Stimulated activated CD4-positive, alpha-beta T cell treated with anti-CD3 and anti-CD28 coated beads, Interleukin-2, amount 100 ng/mL, for 4 hours (primary cell): Measurements from ENCODE around the gene FBXL4.

ENCODE experiments used
- DNase-seq: peaks from one replicate; pipeline ENCODE4 v3.0.0-alpha.2; 2020; ENCODE audit warnings: low read depth

FBXL4 gene

DNA sequence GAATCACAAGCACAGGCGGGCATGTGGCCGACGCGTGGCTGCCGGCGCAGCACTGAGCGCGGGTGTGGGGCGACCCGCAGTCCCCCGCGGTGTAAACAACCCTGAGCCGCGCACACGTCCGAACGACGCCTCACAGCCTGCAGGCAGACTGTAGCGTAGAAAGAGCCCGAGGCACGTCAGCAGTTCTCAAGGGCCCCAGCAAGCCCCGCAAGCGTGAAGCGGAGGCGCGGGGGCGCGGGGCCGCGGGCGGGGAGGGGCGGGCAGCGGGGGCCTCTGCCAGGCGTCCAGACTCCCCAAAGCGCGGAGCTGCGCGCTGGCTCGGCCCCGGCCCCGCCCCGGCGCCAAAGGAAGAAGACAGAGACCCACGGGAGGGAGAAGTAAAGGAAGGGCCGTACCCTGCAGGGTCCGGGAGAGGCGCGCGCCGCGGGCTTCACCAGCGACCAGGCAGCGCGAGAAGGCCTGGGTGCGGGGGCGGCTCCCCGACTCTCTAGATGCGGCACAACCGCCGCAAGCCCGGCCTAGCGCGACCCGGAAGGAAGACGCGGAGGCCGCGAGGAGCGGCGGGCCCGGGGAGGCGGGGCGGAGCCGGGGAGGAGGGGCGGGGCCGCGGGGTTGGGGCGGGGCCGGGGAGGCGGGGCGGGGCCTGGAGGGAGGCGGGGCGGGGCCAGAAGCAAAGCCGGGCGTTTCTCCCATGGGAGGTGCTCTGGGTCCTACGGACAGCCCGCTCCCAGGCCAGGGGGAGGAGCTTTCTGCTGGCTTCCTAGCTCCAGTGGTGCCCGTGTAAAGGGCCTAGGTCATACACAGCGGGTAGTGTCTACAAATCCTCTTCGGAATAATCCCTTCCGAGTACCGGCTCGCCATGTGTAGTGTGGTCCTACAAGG lies at the start of gene FBXL4:
FBXL4 (minus strand) TSS at position 536 of the 882 bp plus-strand sequence. CDS start 20,958 bp downstream, outside the sequence.
- DNase-seq, result peak; percentile 76

DNA sequence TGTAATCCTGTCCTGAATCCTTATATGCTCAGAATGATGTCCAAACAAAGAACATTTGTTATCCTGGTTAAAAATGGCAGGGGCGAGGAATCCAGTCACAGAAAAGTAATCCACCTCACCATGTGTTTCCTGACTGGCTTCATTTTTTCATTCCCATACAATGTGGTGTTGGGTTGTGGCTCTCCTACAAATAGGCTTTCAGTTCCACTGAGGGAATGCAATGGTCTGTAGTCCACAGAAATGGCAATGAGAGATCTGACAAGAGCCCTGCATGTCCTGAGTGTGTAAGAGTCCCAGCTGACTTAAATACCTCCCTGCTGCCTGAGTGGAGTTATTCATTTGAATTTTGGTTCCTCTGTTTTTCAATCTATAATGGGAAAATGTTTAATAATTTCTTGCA lies 47.4 kb upstream of the FBXL4 start:
- no peak for DNase-seq

DNA sequence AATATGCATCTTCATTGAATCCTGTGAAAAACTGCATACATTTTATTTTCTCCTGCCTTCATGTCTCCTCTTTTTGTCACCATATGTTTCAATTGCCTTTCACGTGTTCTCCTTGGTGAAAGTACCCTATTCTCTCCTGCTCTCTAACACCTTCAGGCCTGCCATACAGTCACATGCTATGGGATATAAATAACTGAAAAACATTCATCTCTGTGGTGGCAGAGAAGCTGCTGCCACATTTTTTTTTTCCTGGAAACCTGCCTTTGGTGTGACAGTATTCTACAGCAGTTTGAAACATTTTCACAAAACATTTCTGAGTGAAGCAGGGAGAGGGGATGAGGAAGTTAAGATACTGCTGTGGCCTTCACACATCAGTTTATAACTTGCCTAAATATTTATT lies 44.8 kb upstream of the FBXL4 start:
- no peak for DNase-seq

DNA sequence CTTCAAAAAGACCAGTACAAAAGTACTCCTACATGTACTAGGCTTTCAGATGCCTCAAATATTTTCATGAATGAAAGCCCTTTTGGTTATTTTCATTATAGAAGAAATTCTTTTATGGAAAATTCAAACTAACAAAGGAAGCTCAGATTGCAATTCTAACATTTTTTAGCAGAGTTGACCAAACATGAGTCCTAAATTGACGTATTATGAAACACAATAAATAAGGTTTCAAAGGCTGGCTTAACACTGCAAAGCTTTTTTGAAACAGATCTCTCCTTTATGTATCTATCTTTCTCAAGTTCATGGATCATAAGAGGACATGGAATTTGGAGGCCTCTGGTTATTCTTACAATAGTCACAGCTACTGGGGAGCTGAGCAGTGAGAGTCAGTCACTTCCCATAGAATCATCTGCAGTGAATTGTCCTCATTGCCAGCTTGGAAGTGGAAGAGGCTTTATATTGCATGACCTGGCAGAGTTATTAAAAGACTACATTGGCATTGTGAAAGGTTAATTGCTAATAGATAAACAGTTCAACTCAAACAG lies 38.4 kb upstream of the FBXL4 start:
- DNase-seq, result no peak

DNA sequence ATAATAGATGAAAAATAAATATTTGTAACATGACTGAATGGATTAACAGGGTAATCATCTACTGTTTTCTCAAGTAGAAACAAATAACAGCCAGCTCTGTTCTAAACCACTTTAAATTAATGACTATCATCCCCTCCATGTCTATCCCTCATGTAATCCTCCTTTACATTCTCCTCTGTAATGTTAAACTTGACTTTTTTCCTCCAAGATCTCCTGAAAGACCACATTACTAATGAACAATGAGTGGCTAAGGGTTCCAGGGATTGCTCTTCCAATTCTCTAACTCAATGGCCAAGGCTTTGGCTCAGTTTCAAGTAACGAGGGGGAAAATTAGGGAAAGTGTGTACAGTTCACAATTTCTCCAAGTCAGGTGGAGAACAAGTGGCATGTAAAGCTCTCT lies 37.6 kb upstream of the FBXL4 start:
- no peak for DNase-seq

DNA sequence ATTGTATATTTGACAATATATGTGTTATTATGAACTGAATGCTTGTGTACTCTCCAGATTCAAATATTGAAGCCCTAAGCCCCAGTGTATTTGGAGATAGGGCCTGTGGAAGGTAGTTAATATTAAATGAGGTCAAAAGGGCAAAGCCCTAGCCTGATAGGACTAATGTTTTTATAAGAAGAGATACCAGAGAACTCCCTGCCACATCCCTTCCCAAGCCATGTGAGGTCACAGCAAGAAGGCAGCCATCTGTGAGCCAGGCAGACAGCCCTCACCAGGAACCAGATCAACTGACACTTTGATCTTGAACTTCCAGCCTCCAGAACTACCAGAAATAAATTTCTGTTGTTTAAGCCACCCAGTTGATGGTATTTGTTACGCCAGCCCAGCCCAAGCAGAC lies 36.4 kb upstream of the FBXL4 start:
- DNase-seq, result no peak

DNA sequence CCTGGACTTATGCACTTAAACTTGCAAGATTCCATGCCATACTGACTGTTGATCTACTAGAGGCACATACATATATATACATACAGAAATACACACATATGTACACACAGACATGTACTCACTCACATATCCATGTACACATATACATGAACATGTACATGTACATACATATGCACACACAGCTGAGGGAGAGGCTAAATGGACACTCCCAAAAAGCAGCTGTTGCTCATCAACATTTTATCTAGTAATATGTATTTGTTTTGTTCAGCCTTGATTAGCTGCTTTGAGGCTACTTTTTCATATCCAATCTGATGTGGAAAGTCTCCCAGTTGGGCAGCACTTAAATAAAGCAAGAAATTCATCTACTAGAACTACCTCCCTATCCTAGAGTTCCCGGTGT lies 33.7 kb upstream of the FBXL4 start:
- DNase-seq, result no peak

DNA sequence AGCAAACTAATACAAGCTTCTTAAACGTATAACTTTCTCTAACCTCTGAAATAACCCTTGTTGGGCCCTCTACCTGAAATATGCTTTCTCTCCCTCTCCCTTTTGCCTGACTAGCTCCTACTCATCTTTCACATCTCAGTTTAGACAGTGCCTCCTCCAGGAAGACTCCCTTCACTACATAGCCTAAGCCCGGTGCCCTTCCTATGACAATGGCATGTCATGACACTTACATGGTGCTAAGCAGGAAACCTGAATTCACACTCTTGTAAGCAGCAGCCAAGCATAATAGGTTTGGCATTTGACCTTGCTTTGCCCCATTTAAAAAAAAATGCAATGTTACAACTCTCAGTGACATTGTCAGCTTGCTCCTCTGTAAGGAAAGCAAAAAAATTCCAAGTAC lies 33.1 kb upstream of the FBXL4 start:
- no peak for DNase-seq

DNA sequence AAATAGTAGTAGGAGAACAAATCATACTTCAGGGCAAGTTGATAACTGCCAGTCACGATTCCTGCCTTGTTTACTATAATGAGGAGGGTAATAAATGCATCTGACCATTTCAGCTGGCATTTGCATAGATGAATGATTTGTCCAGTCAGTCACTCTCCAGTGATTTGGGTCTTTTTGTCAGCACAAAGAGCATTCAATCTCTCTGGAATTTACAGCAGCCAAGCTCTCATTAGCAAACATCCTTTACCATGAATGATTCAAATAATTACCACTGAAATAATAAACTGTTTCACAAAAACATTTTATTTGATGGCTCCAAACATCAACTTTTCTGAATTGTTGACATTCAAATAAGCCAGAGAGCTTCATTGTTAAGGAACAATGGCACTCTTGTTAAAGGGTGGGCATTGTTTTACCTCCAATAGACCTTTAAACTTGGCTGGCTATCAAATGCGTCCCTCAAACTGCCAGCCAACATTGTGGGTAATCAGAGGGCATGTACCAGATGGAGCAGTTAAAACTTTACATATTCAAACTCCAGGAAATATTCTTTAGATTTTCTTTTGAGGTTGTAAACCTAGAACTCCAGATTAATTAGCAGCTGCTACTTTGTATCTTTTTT lies 30.0 kb upstream of the FBXL4 start:
- DNase-seq, result no peak

DNA sequence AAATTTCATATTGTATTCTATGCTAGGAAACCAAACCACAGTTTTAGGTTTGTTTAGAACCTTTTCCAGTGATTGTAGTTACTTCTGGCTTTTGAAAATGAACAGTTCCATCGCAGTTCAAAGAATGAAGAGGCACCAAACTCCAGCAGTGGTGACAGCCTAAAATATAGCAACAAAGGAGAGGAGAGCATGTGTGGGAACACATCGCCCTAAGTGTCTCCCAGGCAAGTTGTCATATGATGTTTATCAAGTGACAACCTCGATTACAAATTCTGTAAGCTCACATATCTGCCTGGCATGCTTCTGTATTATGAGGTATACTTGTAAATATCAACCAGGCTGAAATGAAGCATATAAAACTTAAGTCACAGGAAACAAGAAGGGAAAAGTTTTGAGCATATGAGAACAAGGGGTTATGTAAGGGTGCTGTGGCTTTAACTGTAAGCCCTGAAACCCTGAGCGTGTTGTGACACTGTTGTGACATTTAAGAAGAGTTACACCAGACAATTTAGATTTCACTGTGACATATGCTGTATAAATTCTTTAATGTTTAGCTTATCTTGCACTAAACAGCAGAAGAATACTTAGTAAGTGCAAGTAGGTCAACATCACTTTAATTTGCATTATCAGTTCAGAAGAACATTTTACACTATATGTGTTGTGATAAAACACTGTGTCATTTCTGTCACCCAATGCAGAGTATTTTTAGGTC lies 29.1 kb upstream of the FBXL4 start:
- DNase-seq, result no peak

DNA sequence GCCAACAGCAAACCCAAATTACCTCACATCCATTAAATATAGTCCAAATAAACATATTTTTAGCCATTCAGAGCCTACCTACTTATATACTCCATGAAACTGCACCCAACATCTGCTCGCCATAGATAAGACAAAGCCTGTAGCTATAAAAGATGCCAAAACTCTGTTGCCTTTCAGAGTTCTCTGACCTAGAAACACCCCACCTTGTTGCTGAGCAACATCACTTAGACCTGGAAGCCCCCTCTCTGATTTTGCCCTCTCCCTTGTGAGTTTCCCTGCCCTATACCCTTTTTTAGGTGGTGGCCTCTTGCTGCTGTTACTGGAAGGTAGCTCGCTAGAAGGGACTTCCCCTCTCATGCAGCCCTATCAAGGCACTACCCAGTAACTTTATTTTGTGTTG lies 27.7 kb upstream of the FBXL4 start:
- no peak for DNase-seq

DNA sequence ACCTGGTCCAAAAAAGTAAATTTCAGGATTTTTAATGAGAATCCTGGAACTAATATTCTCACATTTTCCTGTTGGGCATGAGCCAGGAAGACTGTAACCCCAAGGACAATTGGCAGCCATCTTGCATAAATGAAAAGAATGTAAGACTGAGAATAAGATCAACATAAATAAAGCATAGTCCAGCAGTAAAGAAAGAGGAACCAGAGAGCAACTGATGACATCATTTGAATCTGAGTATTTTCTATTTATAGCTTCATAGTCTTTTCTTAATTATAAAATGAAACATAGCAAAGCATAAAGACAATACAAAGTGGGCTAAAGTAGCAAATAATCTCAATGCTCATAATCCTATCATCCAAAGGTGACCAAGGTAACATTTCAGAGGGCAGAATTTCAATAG lies 26.6 kb upstream of the FBXL4 start:
- DNase-seq, result no peak

DNA sequence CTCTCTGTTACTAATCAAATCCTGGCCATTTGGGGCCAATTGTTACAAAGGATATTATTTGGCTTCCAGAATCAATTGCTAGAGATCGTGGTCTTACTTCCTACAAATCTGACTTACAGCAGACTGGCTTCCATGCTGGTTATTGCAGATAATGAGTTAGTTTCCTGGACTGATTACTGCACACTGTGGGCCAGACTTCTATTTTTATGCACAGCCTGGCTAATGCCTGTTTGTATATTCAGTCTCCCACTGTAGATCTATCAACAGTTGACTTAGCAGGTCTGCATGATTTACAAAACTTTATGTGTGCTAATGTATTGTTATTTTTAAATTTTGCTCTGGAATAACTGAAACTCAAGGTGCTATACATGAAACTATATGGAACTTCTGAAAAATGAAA lies 25.8 kb upstream of the FBXL4 start:
- DNase-seq, result no peak

DNA sequence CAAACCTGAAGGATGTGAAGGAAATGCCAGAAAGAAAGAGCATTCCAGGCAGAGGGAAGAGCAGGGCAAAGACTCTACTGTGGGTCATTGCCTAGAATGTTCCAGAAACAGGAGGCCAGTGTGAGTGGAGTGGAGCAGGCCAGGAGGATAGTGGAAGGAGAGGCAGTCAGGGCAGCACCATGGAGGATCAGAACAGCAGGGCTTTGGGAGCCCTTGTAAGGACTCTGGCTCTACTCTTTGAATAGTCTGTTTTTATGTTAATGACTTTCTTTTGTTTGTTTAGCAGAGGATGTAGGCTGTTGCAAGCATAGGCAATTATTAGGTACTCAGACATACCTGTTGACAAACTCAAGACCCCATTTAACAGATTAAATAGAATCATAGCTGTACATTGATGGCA lies 23.6 kb upstream of the FBXL4 start:
- DNase-seq, result no peak

DNA sequence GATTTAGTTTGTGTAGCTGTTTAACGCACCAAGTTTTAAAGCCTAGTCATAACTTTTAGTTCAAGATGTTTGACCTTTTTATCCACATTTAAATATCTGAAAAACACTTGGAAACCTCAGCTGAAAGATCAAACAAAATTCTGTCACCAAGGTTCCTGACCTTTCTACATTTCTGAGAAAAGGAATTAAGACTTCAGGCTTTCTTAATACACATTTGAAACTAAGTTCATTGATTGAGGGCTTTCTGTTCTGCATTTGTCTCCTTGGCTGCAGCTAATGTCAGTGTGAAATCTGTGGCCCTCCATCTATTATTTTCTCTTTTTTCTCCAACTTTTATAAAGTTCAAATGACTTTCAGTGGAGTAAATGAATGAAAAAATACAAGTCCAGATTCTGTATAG lies 22.7 kb upstream of the FBXL4 start:
- no peak for DNase-seq

DNA sequence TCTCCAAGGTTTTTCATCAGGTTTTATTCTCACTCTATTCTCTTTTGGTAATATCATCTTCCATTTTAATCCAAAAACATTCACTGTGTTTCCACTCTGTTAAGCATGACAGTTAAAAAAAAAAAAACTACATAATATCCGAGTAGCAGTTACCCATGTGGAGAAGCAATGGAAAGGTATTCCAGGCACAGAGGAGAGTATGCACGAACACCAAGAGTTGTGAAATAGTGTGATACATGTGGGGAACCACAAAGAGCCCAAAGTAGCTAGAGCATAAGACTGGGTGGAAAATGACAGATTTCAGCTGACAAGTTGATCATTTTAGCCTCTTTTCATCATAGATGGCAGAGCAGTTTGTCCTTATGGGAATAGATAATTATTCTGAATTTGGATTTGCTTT lies 19.9 kb upstream of the FBXL4 start:
- no peak for DNase-seq

DNA sequence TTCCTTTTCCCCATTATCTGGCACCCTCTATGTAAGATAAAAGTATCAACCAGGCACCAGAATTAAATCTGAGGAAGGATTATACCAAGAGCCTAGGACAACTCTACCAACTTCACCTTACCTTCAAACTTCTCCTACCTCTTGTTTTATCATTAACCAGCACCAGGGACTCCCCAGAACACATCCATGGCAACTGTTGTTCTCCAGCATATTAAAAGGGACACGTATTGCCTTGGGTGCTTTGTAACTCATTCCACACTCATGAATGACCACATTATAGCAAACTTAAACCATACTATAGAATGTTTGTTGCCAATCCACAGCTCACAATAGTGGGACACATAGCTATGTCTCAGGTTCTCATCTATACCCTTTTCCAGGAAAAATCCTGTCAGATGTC lies 11.9 kb upstream of the FBXL4 start:
- no peak for DNase-seq

DNA sequence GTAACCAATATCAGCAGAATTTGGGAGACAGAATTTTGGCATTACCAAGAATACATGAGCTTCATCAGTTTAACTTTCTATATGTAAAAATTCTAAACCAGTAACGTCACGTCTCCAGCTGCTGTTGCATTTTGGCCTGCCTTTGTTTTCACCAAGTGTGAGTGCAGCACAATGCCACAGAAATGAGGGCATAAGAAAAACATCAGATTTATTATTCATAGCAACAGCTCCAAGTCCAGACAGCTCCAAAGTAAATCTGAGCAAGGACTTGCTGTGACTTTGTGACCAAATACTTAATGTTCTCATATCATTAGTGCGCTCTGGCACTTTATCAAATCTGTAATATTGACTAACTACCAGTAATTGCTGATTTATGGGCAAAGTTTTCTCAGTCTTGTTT lies 11.0 kb upstream of the FBXL4 start:
- no peak for DNase-seq

DNA sequence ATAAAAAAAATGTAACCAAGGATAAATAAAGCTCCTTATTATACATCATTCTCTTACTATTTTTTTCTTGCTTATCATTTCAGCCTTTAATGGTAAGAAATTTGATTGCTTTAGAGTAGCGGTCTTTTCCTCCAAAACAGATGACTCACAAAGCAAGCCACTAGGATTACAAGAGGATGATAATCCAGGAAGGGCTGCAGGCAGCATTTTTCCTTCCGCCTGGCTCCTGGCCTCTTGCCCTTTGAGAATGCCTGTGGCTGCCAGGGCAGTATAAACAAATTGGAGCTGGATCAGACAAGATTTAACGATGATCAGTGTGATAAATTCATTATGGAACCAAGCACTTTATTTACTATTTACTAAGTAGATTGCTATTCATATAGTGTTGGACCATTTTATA lies 9.7 kb upstream of the FBXL4 start:
- no peak for DNase-seq

DNA sequence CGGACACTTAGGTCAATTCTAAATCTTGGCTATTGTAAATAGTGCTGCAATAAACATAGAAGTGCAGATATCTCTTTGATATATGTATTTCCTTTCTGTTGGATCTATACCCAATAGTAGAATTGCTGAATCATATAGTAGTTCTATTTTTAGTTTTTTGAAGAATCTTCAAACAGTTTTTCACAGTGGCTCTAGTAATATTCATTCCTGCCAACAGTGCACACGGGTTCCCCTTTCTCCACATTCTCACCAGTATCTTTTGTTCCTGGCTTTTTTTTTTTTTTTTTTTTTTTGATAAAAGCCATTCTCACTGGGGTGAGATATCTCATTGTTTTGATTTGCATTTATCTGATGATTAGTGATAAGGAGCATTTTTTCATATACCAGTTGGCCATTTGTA lies 1.8 kb upstream of the FBXL4 start:
- DNase-seq, result no peak

DNA sequence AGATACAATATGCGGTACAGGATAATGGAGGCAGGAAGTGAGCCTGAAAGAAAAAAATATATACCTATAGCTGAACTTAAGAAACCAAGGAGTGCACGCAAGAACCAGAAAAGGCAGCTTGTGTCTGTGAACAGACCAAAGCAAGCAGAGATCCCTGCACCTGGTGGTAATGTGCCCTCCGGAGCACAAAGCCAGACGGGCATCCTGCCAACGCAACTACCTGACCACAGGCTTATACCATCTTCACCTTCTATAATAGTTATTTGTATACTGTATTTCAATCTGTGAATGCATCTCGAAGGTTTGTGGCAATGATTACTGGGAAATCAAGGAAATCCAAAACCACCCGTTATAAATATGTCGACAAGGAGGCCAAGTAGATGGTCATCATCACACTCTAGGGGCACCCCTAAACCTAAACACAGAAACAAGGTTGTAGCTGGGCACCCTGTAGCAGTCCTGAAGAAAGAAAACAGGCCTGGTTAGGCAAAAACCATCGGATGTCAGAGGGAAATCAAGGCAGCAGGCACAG lies 801 bp downstream of the FBXL4 start:
- no peak for DNase-seq

DNA sequence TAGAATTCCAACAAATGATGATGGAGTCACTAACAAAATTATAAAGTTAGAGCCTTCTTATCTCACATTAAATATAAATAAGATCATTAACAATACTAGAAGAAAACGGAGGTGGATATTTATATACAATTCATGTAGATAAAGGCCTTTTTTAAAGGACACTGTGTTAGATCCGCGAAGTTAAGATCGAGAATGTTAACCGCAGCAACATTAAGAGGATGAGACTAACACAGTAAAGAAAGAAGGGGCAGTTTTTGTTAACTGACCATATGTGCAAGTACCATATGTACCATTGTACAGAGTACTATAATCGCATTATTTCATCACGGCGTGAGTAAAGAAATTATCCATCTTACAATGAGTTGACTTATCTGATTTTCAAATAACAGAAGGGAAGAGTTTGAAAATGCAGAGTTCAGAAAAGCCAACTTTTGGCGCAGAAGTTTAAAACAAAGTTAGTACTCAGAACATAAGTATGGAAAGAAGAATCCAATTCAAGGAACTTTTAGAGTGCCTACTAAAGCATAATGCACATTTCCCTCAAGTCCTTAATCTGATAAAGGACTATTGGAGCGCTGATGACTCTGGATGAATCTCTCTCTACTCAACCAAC lies 1.4 kb downstream of the FBXL4 start:
- DNase-seq, result no peak
